Psoas muscle (tissue), 8 donors: ENCODE measurements around the gene APOBEC4. TPM values are rescaled to one million over a fixed set of nuclear protein-coding genes. Genes with fewer than 3 reads are reported as not detected.

Experiments
- ATAC-seq, 4 donors: fragments of 200-7000 bp; cut with Tn5 transposase; one replicate each; pipeline ENCODE4 v1.9.1; 2020; ENCODE audit warnings: moderate library complexity in 3 of 4, mild to moderate bottlenecking in 2 of 4
- DNase-seq, 2 donors: peaks; one replicate each; pipeline ENCODE4 v3.0.0-alpha.2; 2020
- H3K27ac ChIP-seq: fragments of 200-600 bp; one replicate; pipeline ENCODE4 v1.8.0; 2022
- H3K27me3 ChIP-seq, 3 donors: fragments of 200-600 bp in 1 of 3; one replicate each; pipeline versions ENCODE4 v1.6.1 to v1.8.0; 2013 to 2022; ENCODE audit warnings: low read length in 2 of 3, mild to moderate bottlenecking in 2 of 3, moderate library complexity in 1 of 3; ENCODE audit not compliant: insufficient read depth in 3 of 3
- H3K36me3 ChIP-seq, 2 donors: fragments of 200-600 bp in 1 of 2; one replicate each; pipeline versions ENCODE4 v1.6.1 to v1.8.0; 2013 to 2022; ENCODE audit warnings: low read depth in 1 of 2, mild to moderate bottlenecking in 1 of 2, moderate library complexity in 1 of 2; ENCODE audit not compliant: insufficient read depth in 1 of 2
- H3K4me1 ChIP-seq: fragments of 200-600 bp; one replicate; pipeline ENCODE4 v1.8.0; 2022
- H3K4me3 ChIP-seq: fragments of 200-600 bp; one replicate; pipeline ENCODE4 v1.8.0; 2022; ENCODE audit warnings: mild to moderate bottlenecking
- H3K9me3 ChIP-seq: fragments of 200-600 bp; one replicate; pipeline ENCODE4 v1.8.0; 2022
- WGBS, 3 donors: extraction: QIAGEN DNeasy Blood & Tissue Kit; methylation state at CpG; one replicate each; pipeline versions ENCODE4 v1.1.6 to v1.1.7; 2013; 5-methylcytosine and 5-hydroxymethylcytosine counted together
- intact Hi-C, 2 donors: fragments of 100-400 bp; cut with DNase I; formaldehyde crosslinking; loops; one replicate each; pipeline versions ENCODE4 v1.11.0 to v1.14.2; 2022
- polyA plus RNA-seq, 3 donors: library from polyadenylated mRNA; stranded (reverse); fragments of 200-250 nt; gene quantifications; one replicate each; pipeline ENCODE4 v1.2.3, GENCODE V29; 2013
- total RNA-seq, 4 donors: library from RNA; stranded (reverse); fragmentation: NEBNext Ultra II Directional in 2 of 4; extraction: Animal tissue kit (Norgen Biotek cat#: 25700) in 2 of 4; gene quantifications; one replicate each; pipeline versions ENCODE4 v1.2.1 to v1.2.4, GENCODE V29; 2021 to 2023
- TF ChIP-seq, protein P1 (sequence below): fragments of 200-600 bp; IDR thresholded peaks from one replicate; pipeline ENCODE4 v1.8.0; 2022; ENCODE audit warnings: antibody characterized with exemption
- donor health status: healthy with polysubstance abuse.
- donor health status: DM: no; HTN: no; CAD: no; lungs with moderate emphysema.
- donor health status: Bipolar disorder and iron deficiency.
- donor health status: healthy.
- donor health status: DM: yes; HTN: yes; CAD: no.
- donor health status: DM: no; HTN: no; CAD: no.
- donor health status: DM: no; HTN: no; CAD: no.
- donor health status: DM: yes; HTN: yes; CAD: no.

The APOBEC4 gene
- total and polyA plus RNA-seq, 7 donors: not detected

DNA sequence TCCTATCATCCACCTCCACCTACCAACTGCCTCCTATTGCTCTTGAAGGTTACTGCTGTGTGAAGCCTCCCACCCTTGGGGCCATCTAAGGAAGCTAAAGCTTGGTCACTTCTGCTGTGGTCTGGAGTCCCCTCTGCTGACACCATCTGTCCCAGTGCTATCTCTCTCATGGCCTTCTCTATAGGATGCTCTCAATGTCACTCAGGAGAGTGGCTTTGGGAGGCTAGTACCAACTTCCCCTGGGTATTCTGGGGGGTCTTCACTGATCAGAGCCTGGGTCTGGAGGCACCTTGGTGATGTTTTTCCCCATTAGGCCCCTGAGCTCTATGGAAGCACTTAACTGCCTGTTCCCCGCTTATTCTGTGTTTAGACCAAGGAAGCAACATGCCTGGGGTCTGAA, 50.6 kb downstream of the APOBEC4 start:
- H3K4me1 ChIP-seq: no peaks in the 10 kb centered on the region
- WGBS, 3 donors: 96 to 100% (median 100%) methylated on average over 1 of the region's 1 CpG

DNA sequence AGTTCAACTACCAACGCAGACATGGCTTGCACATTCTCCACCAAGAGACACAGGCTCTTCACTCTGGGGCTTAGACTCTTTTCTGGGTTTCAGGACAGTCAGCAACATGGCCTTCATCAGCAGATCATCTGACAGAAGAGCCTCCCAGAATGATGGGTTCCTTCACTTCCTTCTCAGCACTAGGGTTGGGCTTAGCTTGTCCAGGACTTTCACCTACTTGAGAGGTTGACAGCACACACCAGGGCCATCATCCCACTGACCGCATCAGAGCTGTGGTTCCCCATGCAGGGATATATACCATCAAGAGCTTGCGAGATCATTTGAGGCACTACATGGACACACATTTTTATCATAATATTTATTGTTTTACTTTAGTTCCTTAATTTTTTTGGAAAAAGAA, 52.5 kb downstream of the APOBEC4 start:
- DNase-seq (no peak), ATAC-seq (no peak)
- no peak overlapping the region for H3K27ac ChIP-seq
- H3K9me3 ChIP-seq: no peaks in the 10 kb centered on the region
- intact Hi-C loops: no loop called here
- peaks cover 0 to 3% (median 0%) of the 10 kb centered on the region in 3 donors for H3K27me3 ChIP-seq
- no peaks in the 10 kb centered on the region for H3K36me3 ChIP-seq
- TF ChIP-seq, protein P1, sequence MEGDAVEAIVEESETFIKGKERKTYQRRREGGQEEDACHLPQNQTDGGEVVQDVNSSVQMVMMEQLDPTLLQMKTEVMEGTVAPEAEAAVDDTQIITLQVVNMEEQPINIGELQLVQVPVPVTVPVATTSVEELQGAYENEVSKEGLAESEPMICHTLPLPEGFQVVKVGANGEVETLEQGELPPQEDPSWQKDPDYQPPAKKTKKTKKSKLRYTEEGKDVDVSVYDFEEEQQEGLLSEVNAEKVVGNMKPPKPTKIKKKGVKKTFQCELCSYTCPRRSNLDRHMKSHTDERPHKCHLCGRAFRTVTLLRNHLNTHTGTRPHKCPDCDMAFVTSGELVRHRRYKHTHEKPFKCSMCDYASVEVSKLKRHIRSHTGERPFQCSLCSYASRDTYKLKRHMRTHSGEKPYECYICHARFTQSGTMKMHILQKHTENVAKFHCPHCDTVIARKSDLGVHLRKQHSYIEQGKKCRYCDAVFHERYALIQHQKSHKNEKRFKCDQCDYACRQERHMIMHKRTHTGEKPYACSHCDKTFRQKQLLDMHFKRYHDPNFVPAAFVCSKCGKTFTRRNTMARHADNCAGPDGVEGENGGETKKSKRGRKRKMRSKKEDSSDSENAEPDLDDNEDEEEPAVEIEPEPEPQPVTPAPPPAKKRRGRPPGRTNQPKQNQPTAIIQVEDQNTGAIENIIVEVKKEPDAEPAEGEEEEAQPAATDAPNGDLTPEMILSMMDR: no peak
- WGBS, 3 donors: 84 to 90% (median 87%) methylated on average over 3 of the region's 3 CpGs
- no peak overlapping the region for H3K4me3 ChIP-seq
- H3K4me1 ChIP-seq: no peaks in the 10 kb centered on the region

More for the DNA sequence above, 50.6 kb downstream of the APOBEC4 start:
- no peak for ATAC-seq
- Histone ChIP-seq H3K27ac (no peak overlapping the region), H3K9me3 (no peaks in the 10 kb centered on the region), H3K36me3 (no peaks in the 10 kb centered on the region), H3K27me3 (no peaks in the 10 kb centered on the region), H3K4me3 (no peak overlapping the region)
- DNase-seq: no peak
- TF ChIP-seq, protein P1: no peak
- intact Hi-C loops: no loop called here

DNA sequence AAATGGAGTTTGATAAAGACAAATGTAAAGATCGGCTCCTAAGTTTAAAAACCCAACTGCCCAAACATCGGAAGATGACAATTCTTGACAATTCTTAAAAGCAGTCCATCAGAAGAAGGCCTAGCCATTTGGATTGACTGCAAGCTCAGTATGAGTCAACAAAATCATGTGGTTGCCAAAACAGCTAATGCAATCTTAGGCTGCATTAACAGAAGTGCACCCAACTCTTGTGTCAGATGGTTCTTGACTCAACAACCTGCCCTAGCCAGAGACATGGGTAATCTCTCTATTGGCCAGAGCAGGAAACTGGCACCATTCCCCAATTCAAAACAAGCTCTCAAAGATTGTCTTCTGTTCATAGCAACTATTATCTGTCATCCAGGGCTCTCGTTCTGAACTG, 53.0 kb downstream of the APOBEC4 start:
- Histone ChIP-seq H3K4me1 (no peaks in the 10 kb centered on the region), H3K27ac (no peak overlapping the region), H3K9me3 (no peaks in the 10 kb centered on the region), H3K36me3 (no peaks in the 10 kb centered on the region), H3K27me3 (peaks cover 0 to 3% (median 0%) of the 10 kb centered on the region in 3 donors), H3K4me3 (no peak overlapping the region)
- TF ChIP-seq, protein P1: no peak
- intact Hi-C loops: no loop called here
- WGBS, 3 donors: 73 to 80% (median 73%) methylated on average over 3 of the region's 3 CpGs
- no peak for DNase-seq
- ATAC-seq: peak in 3 of 4 donors; percentile 60 to 81 (median 69)

DNA sequence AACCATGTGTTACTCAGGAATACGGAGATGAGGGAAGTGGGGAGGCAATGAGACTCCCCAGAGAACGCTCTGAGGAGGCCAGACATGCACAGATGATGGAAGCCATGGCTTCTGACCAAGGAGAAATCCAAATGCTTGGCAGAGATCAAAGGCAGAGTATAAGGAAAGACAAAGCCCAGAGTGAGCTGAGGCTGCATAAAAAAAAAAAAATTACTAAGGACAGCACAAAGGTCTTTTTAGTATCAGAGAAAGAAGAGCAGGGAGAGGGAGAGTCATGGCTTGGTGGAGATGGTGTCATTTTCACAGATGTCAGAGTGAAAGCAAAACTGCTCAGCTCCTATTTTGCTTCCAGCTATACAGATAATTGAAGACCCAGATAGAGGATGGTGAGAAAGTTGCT, 54.7 kb downstream of the APOBEC4 start:
- DNase-seq (no peak), ATAC-seq (no peak)
- Histone ChIP-seq H3K27ac (peak overlapping the region; percentile 16), H3K9me3 (no peaks in the 10 kb centered on the region), H3K36me3 (no peaks in the 10 kb centered on the region), H3K4me3 (no peak overlapping the region), H3K4me1 (no peaks in the 10 kb centered on the region), H3K27me3 (peaks cover 0 to 3% (median 0%) of the 10 kb centered on the region in 3 donors)
- TF ChIP-seq, protein P1: no peak
- 25 to 39% (median 34%) methylated on average over 2 of the region's 2 CpGs for WGBS, 3 donors
- intact Hi-C loops: no loop called here

DNA sequence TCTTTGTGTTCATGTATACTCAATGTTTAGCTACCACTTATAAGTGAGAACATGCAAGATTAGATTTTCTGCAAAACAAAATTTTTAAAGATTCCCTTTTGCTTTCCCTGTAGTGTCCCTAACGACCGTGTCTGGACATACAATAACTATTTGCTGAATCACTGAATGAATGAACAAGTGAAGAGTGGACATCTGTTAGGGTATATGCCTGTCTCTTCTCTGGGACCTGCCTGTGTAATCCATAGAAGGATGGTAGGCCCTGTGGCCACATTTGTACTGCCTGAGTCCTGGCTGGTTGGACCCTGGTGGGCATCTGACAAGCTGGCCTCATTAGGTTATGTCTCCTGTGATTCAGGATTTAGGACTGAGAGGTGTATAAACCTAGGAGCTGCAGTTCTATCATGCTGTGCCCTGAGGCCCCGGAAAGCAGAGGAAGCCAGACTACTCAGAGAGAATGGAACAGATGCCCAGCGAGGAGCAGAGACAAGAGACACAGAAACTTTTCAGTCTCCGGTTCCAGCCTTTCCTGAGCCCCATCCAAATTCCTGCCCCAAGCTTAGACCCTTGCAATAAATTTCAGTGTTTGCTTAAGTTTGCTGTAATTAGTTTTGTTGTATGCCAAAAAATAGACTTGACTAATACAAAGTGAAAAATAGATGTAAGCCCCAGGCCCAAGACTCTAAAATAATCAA, 55.3 kb downstream of the APOBEC4 start:
- Histone ChIP-seq H3K27ac (peak overlapping the region; percentile 16), H3K27me3 (peaks cover 0 to 3% (median 0%) of the 10 kb centered on the region in 3 donors), H3K9me3 (no peaks in the 10 kb centered on the region), H3K4me1 (no peaks in the 10 kb centered on the region), H3K36me3 (no peaks in the 10 kb centered on the region), H3K4me3 (no peak overlapping the region)
- WGBS, 3 donors: 59 to 66% (median 61%) methylated on average over 5 of the region's 5 CpGs
- DNase-seq: no peak
- intact Hi-C loops: no loop called here
- ATAC-seq: no peak
- TF ChIP-seq, protein P1: no peak
